Vagina (tissue), 2 donors: ENCODE measurements around the gene MGAT5B. TPM values are rescaled to one million over a fixed set of nuclear protein-coding genes. Genes with fewer than 3 reads are reported as not detected.
"Not testable (repeated sequence)": the region's sequence is repeated elsewhere in the genome, so short reads cannot be mapped to it uniquely, and the experiment has no call there.

ENCODE experiments used
- DNase-seq, 2 donors: peaks; one replicate each; pipeline ENCODE4 v3.0.0-alpha.2; 2017; ENCODE audit errors: extremely low spot score in 2 of 2
- H3K27ac ChIP-seq: fragments of 200-600 bp; sonication (generic); one replicate; pipeline ENCODE4 v1.5.1; 2019
- H3K27me3 ChIP-seq: fragments of 200-600 bp; sonication (generic); one replicate; pipeline ENCODE4 v1.5.1; 2019
- H3K36me3 ChIP-seq, 2 donors: fragments of 200-600 bp; sonication (generic); one replicate each; pipeline ENCODE4 v1.5.1; 2017 to 2019
- H3K4me1 ChIP-seq: fragments of 200-600 bp; sonication (generic); one replicate; pipeline ENCODE4 v1.5.1; 2019
- H3K4me3 ChIP-seq, 2 donors: fragments of 200-600 bp; sonication (generic); 1 replicate in 1 of 2; 2 replicates in 1 of 2; pipeline ENCODE4 v1.5.1; 2016 to 2019
- H3K9me3 ChIP-seq: fragments of 200-600 bp; sonication (generic); one replicate; pipeline ENCODE4 v1.5.1; 2019
- POLR2A ChIP-seq, 2 donors: fragments of 450-650 bp; IDR thresholded peaks; one replicate each; pipeline ENCODE4 v1.6.1; 2017; ENCODE audit warnings: antibody characterized with exemption in 2 of 2, mild to moderate bottlenecking in 2 of 2, moderate library complexity in 2 of 2
- POLR2AphosphoS5 ChIP-seq, 2 donors: sonication (generic); formaldehyde crosslinking; IDR thresholded peaks; one replicate each; pipeline ENCODE4 v1.9.0; 2017; ENCODE audit warnings: antibody characterized with exemption in 2 of 2, mild to moderate bottlenecking in 2 of 2, low read depth in 1 of 2; ENCODE audit not compliant: insufficient read depth in 1 of 2
- intact Hi-C: fragments of 100-400 bp; cut with DNase I; formaldehyde crosslinking; loops from one replicate; pipeline ENCODE4 v1.15.1; 2023
- total RNA-seq: library from RNA; depleted of rRNA; stranded (reverse); fragments of >200 nt; gene quantifications from one replicate; pipeline ENCODE4 v1.2.3, GENCODE V29; 2016
- TF ChIP-seq, protein P1 (sequence below), 3 experiments: fragments of 450-650 bp in 2 of 3; fragments of 200-600 bp in 1 of 3; sonication (generic) in 1 of 3; IDR thresholded peaks; one replicate each; pipeline ENCODE4 v1.5.1; 2017 to 2019; ENCODE audit warnings: antibody characterized with exemption in 3 of 3, mild to moderate bottlenecking in 2 of 3, moderate library complexity in 2 of 3

Gene MGAT5B
- total RNA-seq, 1 donor from 2014 or later = 0.49 TPM

DNA sequence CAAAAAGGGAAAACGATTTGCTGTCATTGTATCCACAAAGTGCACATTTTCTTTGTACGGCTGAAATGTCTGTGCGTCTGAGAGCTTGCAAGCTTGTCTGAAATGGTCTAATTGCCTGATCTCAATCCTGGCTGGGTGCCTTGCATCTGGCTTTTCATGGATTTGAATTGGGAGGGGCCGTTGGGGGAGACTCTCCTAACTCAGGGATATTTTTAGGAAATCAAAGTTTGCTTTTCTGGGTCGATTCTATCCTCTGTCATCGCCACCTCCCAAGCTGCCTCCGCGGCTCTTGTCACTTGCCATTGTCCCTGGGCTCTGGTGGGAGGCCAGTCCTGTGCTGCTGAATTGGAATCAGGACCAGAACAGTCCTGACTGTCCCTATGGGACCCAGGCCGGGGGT is 33.3 kb upstream of the MGAT5B start:
- Histone ChIP-seq H3K9me3 (no peaks in the 10 kb centered on the region), H3K27me3 (no peaks in the 10 kb centered on the region), H3K27ac (no peak overlapping the region), H3K4me3 (no peak overlapping the region), H3K4me1 (peaks cover 7% of the 10 kb centered on the region), H3K36me3 (no peaks in the 10 kb centered on the region)
- DNase-seq = no peak
- TF ChIP-seq POLR2AphosphoS5 (IDR thresholded peaks at IDR 0.05; ENCODE audit: insufficient read depth in 1 of 2, low read depth in 1 of 2) = no peak
- intact Hi-C loops = no loop called here

DNA sequence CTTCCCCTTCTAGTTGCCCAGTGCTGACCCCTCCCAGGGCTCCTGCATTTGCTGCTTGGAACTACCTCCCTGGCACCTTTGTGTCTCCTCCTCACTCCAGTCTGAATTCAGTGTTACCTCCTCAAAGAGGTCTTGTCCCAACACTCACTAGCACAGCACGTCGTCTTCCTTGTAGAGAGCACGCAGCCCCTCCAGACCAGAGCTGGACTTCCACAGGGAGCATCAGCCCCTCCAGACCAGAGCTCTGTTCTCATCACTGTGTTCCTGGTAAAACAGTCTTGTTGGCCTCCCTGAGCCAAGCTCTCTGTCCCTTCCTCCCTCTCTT is 27.8 kb upstream of the MGAT5B start:
- TF ChIP-seq, protein P1, sequence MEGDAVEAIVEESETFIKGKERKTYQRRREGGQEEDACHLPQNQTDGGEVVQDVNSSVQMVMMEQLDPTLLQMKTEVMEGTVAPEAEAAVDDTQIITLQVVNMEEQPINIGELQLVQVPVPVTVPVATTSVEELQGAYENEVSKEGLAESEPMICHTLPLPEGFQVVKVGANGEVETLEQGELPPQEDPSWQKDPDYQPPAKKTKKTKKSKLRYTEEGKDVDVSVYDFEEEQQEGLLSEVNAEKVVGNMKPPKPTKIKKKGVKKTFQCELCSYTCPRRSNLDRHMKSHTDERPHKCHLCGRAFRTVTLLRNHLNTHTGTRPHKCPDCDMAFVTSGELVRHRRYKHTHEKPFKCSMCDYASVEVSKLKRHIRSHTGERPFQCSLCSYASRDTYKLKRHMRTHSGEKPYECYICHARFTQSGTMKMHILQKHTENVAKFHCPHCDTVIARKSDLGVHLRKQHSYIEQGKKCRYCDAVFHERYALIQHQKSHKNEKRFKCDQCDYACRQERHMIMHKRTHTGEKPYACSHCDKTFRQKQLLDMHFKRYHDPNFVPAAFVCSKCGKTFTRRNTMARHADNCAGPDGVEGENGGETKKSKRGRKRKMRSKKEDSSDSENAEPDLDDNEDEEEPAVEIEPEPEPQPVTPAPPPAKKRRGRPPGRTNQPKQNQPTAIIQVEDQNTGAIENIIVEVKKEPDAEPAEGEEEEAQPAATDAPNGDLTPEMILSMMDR (IDR thresholded peaks at IDR 0.05) = no peak
- TF ChIP-seq POLR2AphosphoS5 (IDR thresholded peaks at IDR 0.05; ENCODE audit: insufficient read depth in 1 of 2, low read depth in 1 of 2) (no peak), POLR2A (IDR thresholded peaks at IDR 0.05) (no peak)
- no peak for DNase-seq
- intact Hi-C loops = no loop called here
- Histone ChIP-seq H3K9me3 (no peaks in the 10 kb centered on the region), H3K4me3 (peak overlapping the region in 1 of 2 donors; percentile 21), H3K4me1 (peaks cover 9% of the 10 kb centered on the region), H3K27me3 (no peaks in the 10 kb centered on the region), H3K36me3 (no peaks in the 10 kb centered on the region), H3K27ac (no peak overlapping the region)

DNA sequence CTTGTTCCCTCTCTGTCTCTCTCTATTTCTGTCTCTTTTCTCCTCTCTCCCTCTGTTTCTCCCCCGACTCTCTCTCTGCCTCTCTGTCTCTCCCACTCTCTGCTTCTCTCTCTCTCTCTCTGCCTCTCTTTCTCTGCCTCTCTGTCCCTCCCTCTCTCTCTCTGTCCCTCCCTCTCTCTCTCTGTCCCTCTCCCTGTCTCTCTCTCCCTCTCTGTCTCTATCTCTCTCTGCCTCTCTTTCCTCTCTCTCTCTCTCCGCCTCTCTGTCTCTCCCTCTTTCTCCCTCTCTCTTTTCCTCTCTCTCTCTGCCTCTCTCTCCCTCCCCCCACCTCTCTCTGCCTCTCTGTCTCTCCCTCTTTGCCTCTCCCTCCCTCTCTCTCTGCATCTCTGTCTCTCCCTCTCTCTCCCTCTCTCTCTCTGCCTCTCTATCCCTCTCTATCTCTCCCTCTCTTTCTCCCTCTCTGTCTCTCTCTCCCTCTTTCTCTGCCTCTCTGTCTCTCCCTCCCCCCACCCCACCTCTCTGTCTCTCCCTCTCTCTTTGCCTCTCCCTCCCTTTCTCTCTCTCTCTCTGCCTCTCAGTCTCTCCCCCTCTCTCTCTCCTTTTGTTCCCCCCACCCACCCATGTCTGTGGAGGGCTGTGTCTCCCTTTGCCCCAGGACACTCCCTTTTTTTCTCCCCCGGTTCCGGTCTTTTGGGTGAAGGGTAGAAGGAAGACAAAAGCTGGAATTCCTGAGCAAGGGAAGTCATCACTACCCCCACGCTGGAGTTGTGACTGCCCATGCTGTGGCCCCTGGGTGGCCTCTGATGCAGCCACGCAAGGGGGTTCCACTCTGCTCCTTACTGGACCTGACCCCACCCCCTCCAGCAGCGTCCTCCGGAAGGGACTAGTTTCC is 27.1 kb upstream of the MGAT5B start:
- H3K27me3 ChIP-seq = no peaks in the 10 kb centered on the region
- no peak overlapping the region for H3K4me3 ChIP-seq
- DNase-seq = no peak
- TF ChIP-seq, protein P1 (IDR thresholded peaks at IDR 0.05) = no peak
- TF ChIP-seq POLR2AphosphoS5 (IDR thresholded peaks at IDR 0.05; ENCODE audit: insufficient read depth in 1 of 2, low read depth in 1 of 2) (no peak), POLR2A (IDR thresholded peaks at IDR 0.05) (no peak)
- intact Hi-C loops = no loop called here
- no peak overlapping the region for H3K27ac ChIP-seq
- H3K9me3 ChIP-seq = no peaks in the 10 kb centered on the region
- H3K36me3 ChIP-seq = no peaks in the 10 kb centered on the region
- H3K4me1 ChIP-seq = peaks cover 9% of the 10 kb centered on the region

DNA sequence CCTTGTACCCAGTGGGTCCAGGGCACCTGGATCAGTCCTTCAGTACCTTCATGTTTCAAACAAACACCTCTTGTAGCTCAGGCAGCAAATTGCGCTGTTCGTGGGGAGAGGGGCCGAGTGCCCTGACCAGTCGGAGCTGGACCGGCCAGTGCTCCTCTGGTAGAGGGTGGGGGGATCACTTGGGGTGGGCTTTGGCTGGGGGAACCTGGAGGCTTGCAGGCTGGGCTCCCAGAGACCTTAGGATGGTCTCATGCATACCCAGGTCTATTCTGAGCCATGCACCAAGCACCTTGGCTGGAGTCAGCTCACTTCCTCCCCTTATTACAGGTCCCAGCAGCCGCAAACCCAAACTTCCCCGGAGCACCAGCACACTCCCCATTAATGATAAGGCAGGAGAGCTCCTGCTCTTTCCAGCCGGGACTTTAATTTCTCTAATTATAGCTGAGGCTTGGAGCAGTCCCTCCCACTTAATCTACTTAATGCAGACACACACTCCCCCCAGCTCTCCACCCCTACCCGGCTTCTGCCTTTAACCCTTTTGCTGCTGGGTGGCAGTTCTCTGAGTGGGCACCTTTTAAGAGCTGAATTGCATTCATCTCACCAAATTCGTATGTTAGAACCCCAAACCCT is 26.3 kb upstream of the MGAT5B start:
- Histone ChIP-seq H3K4me1 (peaks cover 9% of the 10 kb centered on the region), H3K9me3 (no peaks in the 10 kb centered on the region), H3K27me3 (no peaks in the 10 kb centered on the region), H3K36me3 (no peaks in the 10 kb centered on the region), H3K27ac (no peak overlapping the region), H3K4me3 (no peak overlapping the region)
- intact Hi-C loops = no loop called here
- DNase-seq = no peak
- TF ChIP-seq POLR2A (IDR thresholded peaks at IDR 0.05) (no peak), POLR2AphosphoS5 (IDR thresholded peaks at IDR 0.05; ENCODE audit: insufficient read depth in 1 of 2, low read depth in 1 of 2) (no peak)
- TF ChIP-seq, protein P1 (IDR thresholded peaks at IDR 0.05) = no peak

GRCh38 chr17:76843068-76843467 is 25.1 kb upstream of the MGAT5B start:
- H3K9me3 ChIP-seq, H3K27ac ChIP-seq, intact Hi-C loops, H3K27me3 ChIP-seq, H3K36me3 ChIP-seq, DNase-seq, H3K4me1 ChIP-seq, H3K4me3 ChIP-seq: not testable (repeated sequence)
